ENCODE data around the gene GCSAM.
A peak's percentile ranks its signal among the peaks of the same experiment; 100 is the strongest.

The GCSAM gene, protein sequence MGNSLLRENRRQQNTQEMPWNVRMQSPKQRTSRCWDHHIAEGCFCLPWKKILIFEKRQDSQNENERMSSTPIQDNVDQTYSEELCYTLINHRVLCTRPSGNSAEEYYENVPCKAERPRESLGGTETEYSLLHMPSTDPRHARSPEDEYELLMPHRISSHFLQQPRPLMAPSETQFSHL

GRCh38 chr3:112132975-112133448 is at the start of gene GCSAM:
Gene GCSAM (minus strand): TSS chr3:112133248. CDS start chr3:112133120, 128 bp downstream.
- peak; percentile 29 for DNase-seq (ENCODE audit: low read depth)

- DNase-seq (ENCODE audit: low read depth): no peak
Measured at GRCh38 chr3:112175646-112176045, 42.6 kb upstream of the GCSAM start.

GRCh38 chr3:112175037-112175436 is 42.0 kb upstream of the GCSAM start:
- no peak for DNase-seq (ENCODE audit: low read depth)

GRCh38 chr3:112171144-112171543 is 38.1 kb upstream of the GCSAM start:
- DNase-seq (ENCODE audit: low read depth): no peak

DNA sequence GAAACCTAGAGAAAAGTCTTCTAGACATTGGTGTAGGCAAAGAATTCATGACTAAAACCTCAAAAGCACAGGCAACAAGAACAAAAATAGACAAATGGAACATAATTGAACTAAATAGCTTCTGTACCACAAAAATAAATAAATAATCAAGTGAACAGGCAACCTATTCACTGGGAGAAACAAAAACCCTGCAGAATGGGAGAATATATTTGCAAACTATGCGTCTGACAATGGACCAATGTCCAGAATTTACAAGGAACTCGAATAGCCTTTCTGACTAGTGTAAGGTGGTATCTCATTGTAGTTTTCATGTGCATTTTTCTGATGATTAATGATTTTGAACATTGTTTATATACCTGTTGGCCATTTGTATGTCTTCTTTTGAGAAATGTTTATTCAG is 37.0 kb upstream of the GCSAM start:
- DNase-seq (ENCODE audit: low read depth): no peak

- no peak for DNase-seq (ENCODE audit: low read depth)
Measured at GRCh38 chr3:112167758-112168157, 34.7 kb upstream of the GCSAM start.

DNA sequence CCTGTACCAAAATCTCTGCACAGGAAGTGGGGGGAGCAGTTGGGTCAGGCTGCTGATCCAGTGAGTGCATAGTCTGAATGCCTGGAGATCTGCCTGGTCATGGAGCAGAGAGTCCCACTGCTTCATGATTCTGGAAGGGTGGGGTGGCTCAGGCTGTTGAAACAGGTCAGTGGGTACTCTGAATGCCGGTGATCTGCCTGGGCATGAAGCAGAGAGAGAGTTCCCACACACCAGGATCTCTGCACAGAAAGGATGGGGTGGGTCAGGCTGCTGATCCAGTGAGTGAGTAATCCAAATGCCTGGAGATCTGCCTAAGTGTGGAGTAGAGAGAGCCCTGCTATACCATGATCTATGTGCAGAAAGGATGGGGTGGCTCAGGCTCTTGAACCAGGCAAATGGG is 16.1 kb upstream of the GCSAM start:
- DNase-seq (ENCODE audit: low read depth): no peak

GRCh38 chr3:112143689-112144088 is 10.6 kb upstream of the GCSAM start:
- no peak for DNase-seq (ENCODE audit: low read depth)

DNA sequence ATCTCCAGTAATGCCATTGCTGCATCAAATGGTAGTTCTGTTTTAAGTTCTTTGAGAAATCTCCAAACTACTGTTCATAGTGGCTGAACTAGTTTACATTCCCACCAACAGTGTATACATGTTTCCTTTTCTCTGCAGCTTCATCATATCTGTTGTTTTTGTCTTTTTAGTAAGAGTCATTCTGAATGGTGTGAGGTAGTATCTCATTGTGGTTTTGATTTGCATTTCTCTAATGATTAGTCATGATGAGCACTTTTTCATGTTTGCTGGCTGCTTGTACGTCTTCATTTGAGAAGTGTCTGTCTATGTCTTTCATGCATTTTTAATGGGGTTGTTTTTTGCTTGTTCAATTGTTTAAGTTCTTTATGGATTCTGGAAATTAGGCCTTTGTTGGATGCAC is 10.2 kb upstream of the GCSAM start:
- no peak for DNase-seq (ENCODE audit: low read depth)

DNA sequence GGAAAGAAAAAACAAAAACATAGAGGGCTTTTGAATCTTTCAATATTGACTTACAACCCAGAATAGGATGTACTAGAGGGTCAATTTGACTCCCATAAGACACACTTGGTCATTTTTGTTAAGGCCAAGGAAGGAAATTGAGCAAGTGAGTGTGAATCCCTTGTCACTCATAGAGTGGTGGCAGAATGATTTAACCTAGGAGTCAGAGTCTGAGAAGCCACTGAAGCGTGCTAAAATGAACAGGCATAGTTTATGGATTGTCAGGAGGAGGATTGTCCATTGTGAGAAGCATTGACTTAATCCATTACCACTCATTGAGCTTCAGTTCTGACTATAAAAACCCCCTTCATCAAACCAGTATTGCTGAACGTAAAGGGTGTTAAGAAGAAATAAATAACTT is 8.2 kb upstream of the GCSAM start:
- DNase-seq (ENCODE audit: low read depth): no peak

- no peak for DNase-seq (ENCODE audit: low read depth)
Measured at GRCh38 chr3:112140584-112140983, 7.5 kb upstream of the GCSAM start.

DNA sequence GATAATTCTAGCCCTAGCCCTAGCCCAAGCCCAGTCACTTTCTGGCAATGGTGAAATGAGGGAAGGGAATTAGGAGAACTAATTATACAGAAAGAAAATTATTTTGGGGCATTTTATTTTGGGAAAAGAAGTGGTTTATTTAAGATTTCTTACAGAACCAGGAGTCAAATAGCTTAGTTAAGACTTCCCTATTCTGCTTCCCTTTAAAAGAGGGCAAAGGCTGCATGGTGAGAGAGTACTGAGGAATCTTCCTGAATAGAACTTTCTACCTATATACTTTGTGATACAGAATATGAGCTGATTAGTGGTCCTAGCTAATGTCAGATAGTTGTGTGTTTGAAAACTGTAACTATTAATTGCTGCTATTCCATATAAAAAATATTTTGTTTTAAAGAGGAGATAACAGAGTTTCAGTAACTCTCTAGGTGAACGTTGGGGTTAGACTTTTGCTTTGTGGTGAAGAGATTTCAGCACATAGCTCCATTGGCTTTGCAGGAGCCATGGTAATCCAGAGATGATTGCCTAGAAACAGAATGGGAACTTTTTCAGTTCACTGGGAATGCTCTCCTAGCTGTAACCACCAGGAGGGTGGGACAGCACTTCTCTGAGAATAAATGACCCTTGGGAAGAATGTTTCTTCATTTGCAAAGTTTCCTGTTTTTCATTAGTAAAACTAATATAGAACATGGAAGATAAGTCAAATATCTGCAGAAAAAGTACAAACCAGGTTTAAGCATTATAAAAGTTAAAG is 5.3 kb upstream of the GCSAM start:
- no peak for DNase-seq (ENCODE audit: low read depth)

GRCh38 chr3:112137781-112138180 is 4.7 kb upstream of the GCSAM start:
- DNase-seq (ENCODE audit: low read depth): no peak

DNA sequence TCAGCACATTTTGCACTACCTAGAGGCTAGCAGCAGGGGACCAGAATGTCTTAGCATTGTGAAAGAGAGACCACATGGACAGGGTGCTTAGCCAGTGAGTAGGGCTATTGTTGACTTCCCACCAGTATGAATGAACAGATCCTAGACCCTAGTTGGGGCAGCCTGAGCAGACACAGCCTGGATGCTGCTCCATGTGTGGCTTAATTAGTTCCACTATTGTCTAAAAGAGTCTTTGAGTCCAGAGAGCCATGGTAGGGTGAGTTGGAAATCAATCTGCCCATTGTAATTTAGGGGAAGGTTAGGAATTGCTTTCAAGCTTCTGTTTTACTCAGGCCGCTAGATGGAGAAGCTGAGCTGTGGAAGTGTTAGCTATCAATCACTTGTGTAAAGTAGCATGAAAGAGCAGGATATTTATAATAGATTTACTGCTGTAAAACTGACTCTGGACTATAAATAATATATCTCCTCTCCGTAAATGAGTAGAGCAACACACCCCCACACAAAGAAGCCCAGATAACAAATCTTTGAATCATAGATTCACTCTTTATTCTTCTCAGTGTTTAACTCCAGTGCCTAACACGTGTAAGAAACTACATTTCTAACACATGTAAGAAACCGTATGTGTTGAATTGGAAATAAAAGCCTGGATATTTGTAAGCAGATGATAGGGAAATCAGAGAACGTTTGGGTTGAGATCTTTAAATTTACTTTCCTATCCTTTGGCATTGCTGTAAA is 4.1 kb upstream of the GCSAM start:
- no peak for DNase-seq (ENCODE audit: low read depth)

GRCh38 chr3:112136046-112136445 is 3.0 kb upstream of the GCSAM start:
- DNase-seq (ENCODE audit: low read depth): no peak

- no peak for DNase-seq (ENCODE audit: low read depth)
Measured at GRCh38 chr3:112134335-112135124, 1.5 kb upstream of the GCSAM start.

DNA sequence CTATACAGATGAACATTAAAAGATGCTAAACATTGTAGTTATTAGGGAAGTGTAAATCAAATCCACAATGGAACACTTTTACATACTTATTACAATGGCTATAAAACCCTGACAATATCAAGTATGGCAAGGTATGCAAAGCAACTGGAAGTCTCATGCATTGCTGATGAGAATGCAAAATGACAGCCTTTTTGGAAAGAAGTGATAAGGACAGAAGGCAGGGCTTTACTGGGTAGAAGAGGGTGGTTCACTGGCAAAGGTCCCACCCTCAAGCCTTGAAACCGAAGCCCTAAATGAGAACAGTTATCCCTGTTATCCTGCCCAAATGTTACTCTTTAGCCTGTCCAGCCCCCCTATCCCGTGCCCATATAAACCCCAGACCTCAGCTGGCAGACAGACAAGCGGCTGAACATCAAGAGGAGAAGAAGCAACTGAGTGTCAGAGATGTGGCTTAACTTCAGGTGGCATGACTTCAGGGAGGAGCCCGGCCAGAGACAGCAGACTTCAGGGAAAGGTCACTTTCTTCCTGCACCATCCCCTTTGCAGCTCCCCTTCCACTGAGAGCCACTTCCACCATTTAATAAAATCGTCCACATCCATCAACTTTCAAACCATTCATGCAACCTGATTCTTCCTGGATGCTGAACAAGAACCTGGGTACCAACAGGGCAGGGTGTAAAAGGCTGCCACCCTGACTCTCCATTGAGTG is 732 bp upstream of the GCSAM start:
- DNase-seq (ENCODE audit: low read depth): no peak

DNA sequence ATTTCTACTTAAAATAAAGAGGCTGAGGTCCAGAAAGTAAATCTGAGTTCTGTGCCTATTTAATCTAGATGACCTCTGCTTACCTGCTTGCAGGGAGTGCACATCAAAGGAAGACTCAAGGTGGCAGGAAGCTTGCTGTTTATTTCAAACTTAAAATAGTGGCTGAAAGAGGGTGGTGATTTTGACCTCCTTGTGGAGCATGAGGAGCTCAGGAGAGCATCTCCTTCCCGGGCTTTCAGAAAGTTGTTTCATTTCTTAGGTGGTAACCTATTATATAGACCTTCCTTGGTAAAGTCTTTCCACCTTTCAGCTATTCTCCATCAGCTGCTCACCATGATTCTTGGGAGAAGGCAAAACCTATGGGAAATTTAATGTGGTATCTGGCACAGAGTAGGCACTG is 494 bp downstream of the GCSAM start:
- DNase-seq (ENCODE audit: low read depth): no peak

- no peak for DNase-seq (ENCODE audit: low read depth)
Measured at GRCh38 chr3:112132088-112132487, 960 bp downstream of the GCSAM start.

DNA sequence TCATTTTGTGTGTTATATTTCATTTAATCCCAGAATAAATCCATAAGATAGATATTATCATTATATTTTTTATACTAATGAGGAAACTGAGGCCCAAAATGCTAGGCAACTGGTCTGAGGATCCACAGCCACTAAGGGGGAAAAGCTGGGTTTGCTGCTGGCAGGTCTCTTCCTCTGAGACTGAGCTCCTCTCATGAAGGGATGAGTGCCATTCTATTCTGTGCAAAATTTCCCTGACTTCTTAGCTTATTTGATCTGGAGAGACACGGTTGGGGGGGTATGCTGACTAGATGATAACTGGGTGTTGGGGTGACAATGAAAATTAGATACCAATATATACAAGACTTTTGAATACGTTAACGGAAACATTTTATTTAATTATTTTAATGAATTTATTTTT is 1.9 kb downstream of the GCSAM start:
- no peak for DNase-seq (ENCODE audit: low read depth)

DNA sequence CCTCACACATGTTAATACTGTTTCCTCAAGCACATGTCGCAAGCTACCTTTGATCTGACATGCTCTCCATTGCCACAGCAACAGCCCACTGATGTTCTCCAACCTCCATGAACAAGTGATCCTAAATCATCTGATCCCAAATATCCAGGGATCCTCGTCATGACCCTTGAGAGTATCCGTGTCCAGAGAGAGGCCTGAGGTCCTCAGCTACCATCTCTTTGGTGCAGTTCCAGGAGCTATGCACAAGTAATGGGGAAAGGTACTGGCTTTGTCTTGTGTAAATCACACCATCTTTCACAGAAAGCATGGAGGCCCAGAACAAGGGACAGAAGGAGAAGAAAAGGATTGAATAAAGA is 2.4 kb downstream of the GCSAM start:
- DNase-seq (ENCODE audit: low read depth): no peak
